Muscle of leg (tissue), 16 donors: ENCODE data around the gene LRRC36. TPM values are rescaled to one million over a fixed set of nuclear protein-coding genes. Genes with fewer than 3 reads are reported as not detected.

Experiments used
- DNase-seq: peaks from one replicate; pipeline ENCODE4 v3.0.0; 2013
- H3K27ac ChIP-seq: one replicate; pipeline ENCODE4 v1.5.1; 2013; ENCODE audit warnings: mild to moderate bottlenecking, low read length, control low read depth
- H3K27me3 ChIP-seq: one replicate; pipeline ENCODE4 v1.6.1; 2013; ENCODE audit warnings: low read length; ENCODE audit not compliant: control insufficient read depth, insufficient read depth
- H3K36me3 ChIP-seq: one replicate; pipeline ENCODE4 v1.6.1; 2013; ENCODE audit warnings: low read length; ENCODE audit not compliant: control insufficient read depth, insufficient read depth
- H3K4me1 ChIP-seq: one replicate; pipeline ENCODE4 v1.6.1; 2013; ENCODE audit warnings: low read length; ENCODE audit not compliant: control insufficient read depth, insufficient read depth
- H3K4me3 ChIP-seq: one replicate; pipeline ENCODE4 v1.5.1; 2013; ENCODE audit warnings: low read length, control low read depth
- H3K9me3 ChIP-seq: replicated peaks from 2 replicates; pipeline ENCODE4 v1.6.1; 2013; ENCODE audit warnings: low read depth, low read length; ENCODE audit not compliant: control insufficient read depth
- WGBS: methylation state at CpG from one replicate; pipeline ENCODE4 v1.1.5; 2013; ENCODE audit warnings: missing lambda C conversion rate; ENCODE audit not compliant: insufficient coverage; 5-methylcytosine and 5-hydroxymethylcytosine counted together
- long read RNA-seq, 11 donors: transcript quantifications; one replicate each; lab custom pipeline, GENCODE V29; 2026
- polyA plus RNA-seq, 8 donors: library from polyadenylated mRNA; unstranded; fragments of 120-200 nt; gene quantifications; one replicate each; pipeline versions ENCODE4 v1.2.1 to v1.2.3, GENCODE V29; 2013; ENCODE audit warnings: inconsistent platforms in 1 of 8, low replicate concordance in 1 of 8; ENCODE audit not compliant: insufficient read length in 8 of 8, insufficient read depth in 1 of 8
- total RNA-seq: library from RNA; stranded (reverse); fragments of 120-200 nt; gene quantifications from one replicate; pipeline ENCODE4 v1.2.4, GENCODE V29; 2013

LRRC36 gene, protein sequence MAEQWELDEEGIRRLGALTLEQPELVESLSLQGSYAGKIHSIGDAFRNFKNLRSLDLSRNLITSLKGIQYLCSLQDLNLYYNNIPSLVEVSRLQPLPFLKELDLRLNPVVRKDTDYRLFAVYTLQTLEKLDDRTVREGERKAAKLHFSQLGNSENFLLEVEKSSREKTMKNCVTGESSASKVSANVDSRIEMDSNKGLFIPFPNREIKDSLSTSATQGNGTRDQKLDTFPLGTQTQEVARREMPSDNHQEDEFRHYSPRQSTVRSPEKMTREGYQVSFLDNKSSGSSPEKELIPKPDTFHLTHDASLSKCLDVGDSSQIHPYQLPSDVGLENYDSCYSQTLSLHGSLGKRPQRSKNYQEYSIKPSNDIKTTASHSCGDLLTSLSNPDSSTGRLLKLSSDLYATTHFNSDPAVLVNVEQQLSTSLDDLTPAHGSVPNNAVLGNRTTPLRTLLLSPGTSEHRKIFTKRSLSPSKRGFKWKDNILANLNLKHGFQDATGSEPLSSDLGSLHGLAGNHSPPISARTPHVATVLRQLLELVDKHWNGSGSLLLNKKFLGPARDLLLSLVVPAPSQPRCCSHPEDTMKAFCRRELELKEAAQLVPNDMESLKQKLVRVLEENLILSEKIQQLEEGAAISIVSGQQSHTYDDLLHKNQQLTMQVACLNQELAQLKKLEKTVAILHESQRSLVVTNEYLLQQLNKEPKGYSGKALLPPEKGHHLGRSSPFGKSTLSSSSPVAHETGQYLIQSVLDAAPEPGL
- total RNA-seq (0.22 TPM), polyA plus RNA-seq (1 to 10 TPM in 1 of 8 donors, under 1 TPM in 6, not detected in 1; 0.21 to 2.4 (median 0.42) TPM)
- long read RNA-seq, donor 1, partial matches to known transcripts: 252 of 291 reads
- long read RNA-seq, donor 1, other reads (novel, unspliced or antisense): 39 of 291 reads
- long read RNA-seq, donor 2: 0 reads
- long read RNA-seq, donor 3: 0 reads
- long read RNA-seq, donor 4, partial matches to known transcripts: 297 of 336 reads
- long read RNA-seq, donor 4, other reads (novel, unspliced or antisense): 39 of 336 reads
- long read RNA-seq, donor 5, partial matches to known transcripts: 1,236 of 1,292 reads
- long read RNA-seq, donor 5, other reads (novel, unspliced or antisense): 56 of 1,292 reads
- long read RNA-seq, donor 6, partial matches to known transcripts: 1,030 of 1,290 reads
- long read RNA-seq, donor 6, other reads (novel, unspliced or antisense): 260 of 1,290 reads
- long read RNA-seq, donor 7, partial matches to known transcripts: 630 of 735 reads
- long read RNA-seq, donor 7, other reads (novel, unspliced or antisense): 105 of 735 reads
- long read RNA-seq, donor 8, partial matches to known transcripts: 423 of 423 reads
- long read RNA-seq, donor 8, other reads (novel, unspliced or antisense): 0 of 423 reads
- long read RNA-seq, donor 9: 0 reads
- long read RNA-seq, donor 10: 0 reads
- long read RNA-seq, donor 11: 0 reads

DNA sequence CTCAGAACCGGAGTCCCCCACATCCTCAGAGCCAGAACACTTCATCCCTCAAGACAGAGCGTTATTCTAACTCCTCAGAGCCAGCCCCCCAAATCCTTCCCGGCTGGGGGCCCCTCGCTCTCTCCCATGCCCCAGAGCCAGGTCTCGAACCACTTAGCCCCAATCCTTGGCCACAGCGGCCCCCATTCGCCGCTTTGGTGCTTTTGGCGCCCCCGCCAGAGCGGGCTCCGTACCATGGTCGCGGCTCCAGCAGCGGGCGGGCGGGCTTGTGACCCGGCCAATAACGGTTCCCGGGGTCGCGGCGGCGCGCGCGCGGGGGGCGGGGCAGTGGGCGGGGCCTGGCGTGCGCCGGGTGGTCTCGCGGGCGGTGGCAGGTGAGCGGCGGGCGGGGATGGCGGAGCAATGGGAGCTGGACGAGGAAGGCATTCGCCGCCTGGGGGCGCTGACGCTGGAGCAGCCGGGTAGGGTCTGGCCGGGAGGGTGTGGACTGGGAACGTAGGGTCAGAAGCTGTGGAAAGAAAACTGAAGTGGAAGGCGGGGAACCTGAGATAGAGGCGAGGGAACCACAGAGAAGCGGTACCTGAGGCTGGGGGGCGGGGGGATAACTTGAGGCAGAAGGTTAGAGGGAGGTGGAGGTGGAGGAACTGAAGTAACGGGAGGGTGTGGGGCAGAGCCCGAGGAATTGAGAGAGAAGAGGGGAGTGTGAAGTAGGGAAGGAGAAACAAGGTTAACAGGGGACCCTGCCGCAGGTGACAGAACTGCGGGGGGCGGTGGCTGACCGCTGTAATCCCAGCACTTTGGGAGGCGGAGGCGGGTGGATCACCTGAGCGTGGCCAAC is at the start of gene LRRC36, which contains the start of gene KCTD19:
Gene LRRC36 (plus strand): TSS at position 344 of the 838 bp plus-strand sequence. CDS start 48 bp downstream, at position 392.
Gene KCTD19 (minus strand): TSS at position 270 of the 838 bp plus-strand sequence. CDS start 34 bp downstream, at position 236.
- H3K4me3 ChIP-seq: peak within 1 kb of the TSS; percentile 37
- H3K4me1 ChIP-seq: peaks cover 9% of the 10 kb centered on the region
- H3K27me3 ChIP-seq: peaks cover 24% of the 10 kb centered on the region
- 2% methylated on average over 56 of the region's 61 CpGs for WGBS
- DNase-seq: peak; percentile 42
- no peak within 1 kb of the TSS for H3K27ac ChIP-seq
- no peaks in the 10 kb centered on the region for H3K9me3 ChIP-seq
- H3K36me3 ChIP-seq: no peaks in the 10 kb centered on the region

DNA sequence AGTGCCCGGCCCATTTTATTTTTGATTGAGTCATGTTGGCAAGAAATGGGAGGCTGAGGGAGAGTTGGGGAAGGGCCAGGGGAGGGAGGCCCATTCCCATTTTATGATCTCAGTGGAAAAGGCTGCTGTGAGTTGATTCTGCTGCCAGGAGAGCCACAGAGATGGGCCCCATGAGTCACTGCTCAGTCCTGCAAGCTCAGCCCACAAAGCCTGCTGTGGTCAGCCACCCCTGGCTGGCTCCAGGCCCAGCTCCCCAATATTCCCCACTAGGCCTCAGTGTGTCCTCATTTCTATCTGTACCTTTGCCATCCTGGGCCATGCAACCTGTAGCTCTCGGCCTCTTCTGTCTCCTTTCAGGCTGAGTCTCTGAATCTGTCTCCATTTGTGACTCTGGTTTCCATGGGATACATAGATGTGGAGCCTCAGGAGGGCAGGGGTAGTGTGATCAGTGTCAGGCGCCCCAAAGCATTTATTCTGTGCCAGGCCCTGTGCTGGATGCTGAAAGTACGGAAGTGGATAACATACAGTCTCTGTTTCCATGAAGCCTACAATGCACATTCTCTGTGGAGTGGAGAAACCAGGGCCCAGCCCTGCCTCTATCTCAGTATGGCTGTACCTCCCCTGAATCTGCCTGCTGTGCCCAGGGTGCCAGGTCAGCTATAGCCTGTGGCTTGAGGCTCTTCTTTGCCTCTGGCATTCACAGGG is 49.2 kb upstream of the LRRC36 start:
- peaks cover 25% of the 10 kb centered on the region for H3K4me1 ChIP-seq
- H3K36me3 ChIP-seq: peaks cover 14% of the 10 kb centered on the region
- no peak overlapping the region for H3K4me3 ChIP-seq
- WGBS: 67% methylated on average over 2 of the region's 4 CpGs
- no peaks in the 10 kb centered on the region for H3K27me3 ChIP-seq
- no peaks in the 10 kb centered on the region for H3K9me3 ChIP-seq
- H3K27ac ChIP-seq: no peak overlapping the region
- DNase-seq: peak; percentile 41

DNA sequence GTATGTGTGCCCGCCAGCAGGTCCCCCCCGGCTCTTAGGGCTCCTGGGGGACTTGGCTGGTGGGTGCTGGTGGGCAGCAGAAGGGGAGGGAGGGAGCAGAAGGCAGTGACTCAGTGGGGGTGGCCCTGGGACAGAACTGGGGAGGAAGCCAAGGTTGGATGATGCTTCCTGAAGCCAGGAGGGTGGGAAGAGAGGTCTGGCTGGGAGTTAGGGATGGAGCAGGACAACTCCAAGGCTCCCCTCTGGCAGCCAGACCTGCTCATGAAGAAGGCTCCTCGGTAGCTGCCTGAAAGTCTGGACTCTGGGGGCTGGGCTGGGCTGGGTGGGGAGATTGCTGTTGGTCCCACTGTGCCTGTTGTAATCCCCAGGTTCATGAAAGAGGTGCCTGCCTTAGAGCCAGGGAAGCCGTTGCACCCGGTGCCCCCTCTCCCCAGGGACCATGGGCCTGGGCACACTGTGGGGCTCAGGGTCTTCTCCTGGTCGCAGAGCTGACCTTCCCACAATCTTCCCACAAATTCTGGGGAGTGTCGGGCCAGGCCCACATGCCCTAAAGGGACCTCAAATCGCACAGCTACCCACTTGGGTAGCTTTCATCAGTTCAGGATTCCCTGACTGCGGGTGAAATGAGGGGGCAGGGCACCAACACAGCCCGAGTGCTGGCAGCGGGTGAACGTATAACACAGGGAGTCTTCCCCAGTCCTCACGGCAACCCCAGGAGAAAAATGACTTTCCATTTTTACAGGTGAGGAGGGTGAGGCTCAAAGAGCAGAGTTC is 48.4 kb upstream of the LRRC36 start:
- DNase-seq: peak; percentile 37
- Histone ChIP-seq H3K4me1 (peaks cover 25% of the 10 kb centered on the region), H3K9me3 (no peaks in the 10 kb centered on the region), H3K27ac (no peak overlapping the region), H3K27me3 (no peaks in the 10 kb centered on the region), H3K4me3 (peak overlapping the region; percentile 45), H3K36me3 (peaks cover 21% of the 10 kb centered on the region)
- 64% methylated on average over 10 of the region's 13 CpGs for WGBS

DNA sequence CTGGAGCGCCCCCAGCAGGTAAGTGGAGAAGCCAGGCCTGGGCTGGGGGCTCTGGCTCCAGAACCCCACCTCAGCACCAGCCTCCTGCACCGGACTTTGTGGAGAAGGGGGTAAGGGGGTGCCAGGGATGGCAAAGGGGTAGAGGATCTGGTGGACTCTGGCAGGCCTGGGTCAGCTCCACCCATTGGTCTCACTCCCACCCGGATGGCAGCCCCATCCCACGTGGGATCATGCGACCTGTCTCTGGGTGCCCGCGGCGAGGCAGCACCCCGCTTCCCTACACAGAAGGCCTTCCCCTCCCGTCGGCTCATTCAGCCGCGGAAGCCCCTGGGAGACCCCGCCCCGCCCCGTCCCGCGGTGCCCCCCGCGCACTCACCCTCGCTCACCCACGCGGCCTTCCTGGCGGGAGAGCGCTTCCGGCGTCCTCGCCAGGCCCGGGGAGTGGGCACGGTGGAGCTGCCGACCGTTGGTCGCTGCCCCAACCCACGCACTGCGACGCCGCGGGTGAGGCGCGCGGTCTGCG is 47.8 kb upstream of the LRRC36 start:
- under 1% methylated on average over 35 of the region's 42 CpGs for WGBS
- peak; percentile 33 for DNase-seq

DNA sequence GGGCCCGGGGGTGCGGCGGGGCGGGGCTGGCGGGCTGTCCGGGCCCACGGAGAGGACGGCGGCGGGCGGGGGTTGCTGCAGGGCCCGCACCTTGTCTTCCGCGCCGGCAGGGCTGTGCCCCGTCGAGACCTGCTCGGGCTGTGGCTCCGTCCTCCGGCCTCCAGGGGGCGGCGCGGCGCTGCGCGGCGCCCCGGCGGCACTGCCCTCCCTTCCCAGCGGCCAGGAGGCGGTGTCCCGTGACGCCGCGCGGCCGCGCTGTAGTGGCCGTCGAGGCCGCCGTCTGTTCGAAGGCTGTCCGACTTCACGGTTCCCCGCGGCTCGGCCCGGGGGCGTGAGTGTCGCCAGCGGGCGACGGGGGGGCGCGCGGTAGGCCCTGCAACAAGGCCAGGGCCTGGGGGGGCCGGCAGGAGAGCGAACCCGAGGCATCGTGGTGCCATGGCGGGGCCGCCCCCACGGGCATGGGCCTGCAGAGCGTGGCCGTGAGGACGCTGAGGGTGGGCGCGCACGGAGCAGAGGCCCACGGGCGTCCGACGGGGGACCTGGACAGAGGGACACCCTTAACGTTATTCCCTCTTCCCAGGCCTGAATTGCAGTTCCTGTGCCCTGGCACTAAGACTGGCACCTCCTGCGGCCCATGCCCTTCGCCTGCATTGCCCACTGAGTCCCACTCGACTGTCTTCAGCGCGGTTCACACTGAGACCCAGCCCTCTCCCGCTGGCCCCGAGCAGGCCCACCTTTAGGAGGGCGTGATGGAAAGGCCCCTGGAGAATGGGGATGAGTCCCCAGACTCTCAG is 47.1 kb upstream of the LRRC36 start, which contains the start of gene PLEKHG4:
Gene PLEKHG4 (plus strand): TSS at position 237 of the 794 bp plus-strand sequence. CDS start 513 bp downstream, at position 750.
- Histone ChIP-seq H3K4me1 (peaks cover 30% of the 10 kb centered on the region), H3K4me3 (peak within 1 kb of the TSS; percentile 45), H3K27ac (no peak within 1 kb of the TSS), H3K27me3 (no peaks in the 10 kb centered on the region), H3K9me3 (no peaks in the 10 kb centered on the region), H3K36me3 (peaks cover 25% of the 10 kb centered on the region)
- WGBS: 15% methylated on average over 71 of the region's 83 CpGs
- DNase-seq: peak; percentile 85

More for the DNA sequence above, 47.8 kb upstream of the LRRC36 start:
- Histone ChIP-seq H3K4me1 (peaks cover 25% of the 10 kb centered on the region), H3K27ac (no peak overlapping the region), H3K36me3 (peaks cover 25% of the 10 kb centered on the region), H3K9me3 (no peaks in the 10 kb centered on the region), H3K4me3 (peak overlapping the region; percentile 45), H3K27me3 (no peaks in the 10 kb centered on the region)

DNA sequence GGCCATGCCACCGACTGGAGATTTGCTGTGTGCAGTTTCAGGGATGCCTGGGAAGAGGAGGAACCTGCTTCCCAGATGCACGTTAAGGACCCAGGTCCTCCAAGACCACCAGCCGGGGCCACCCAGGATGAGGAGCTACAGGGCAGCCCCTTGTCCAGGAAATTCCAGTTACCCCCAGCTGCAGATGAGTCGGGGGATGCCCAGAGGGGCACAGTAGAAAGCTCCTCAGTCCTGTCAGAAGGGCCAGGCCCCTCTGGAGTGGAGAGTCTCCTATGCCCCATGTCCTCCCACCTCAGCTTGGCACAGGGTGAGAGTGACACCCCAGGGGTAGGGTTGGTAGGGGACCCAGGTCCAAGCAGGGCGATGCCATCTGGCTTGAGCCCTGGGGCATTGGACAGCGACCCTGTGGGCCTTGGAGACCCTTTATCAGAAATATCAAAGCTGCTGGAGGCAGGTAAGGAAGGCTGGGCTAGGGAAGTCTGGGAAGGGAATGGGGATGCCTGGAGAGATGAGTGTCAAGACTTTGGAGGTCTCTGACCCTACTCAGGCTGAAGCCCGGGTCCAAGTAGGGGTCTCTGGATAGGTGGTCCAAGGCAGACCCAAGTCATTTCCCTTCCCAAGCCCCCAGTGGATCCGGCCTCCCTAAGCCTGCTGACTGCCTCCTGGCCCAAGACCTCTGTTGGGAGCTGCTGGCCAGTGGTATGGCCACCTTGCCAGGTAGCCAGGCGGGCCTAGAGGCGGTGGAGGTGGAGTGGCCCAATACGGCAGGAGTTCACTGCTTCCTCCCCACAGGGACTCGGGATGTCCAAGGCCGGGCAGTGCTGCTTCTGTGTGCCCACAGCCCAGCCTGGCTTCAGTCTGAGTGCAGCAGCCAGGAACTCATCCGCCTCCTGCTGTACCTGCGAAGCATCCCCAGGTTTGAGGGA is 46.3 kb upstream of the LRRC36 start:
- DNase-seq: no peak
- peaks cover 29% of the 10 kb centered on the region for H3K36me3 ChIP-seq
- H3K4me1 ChIP-seq: peaks cover 36% of the 10 kb centered on the region
- H3K27ac ChIP-seq: no peak overlapping the region
- peak overlapping the region; percentile 25 for H3K4me3 ChIP-seq
- WGBS: 91% methylated on average over 9 of the region's 15 CpGs
- no peaks in the 10 kb centered on the region for H3K27me3 ChIP-seq
- H3K9me3 ChIP-seq: no peaks in the 10 kb centered on the region
